ENCODE results near the gene CCDC112.

The CCDC112 gene

GRCh38 chr5:115304496-115304895 lies 8.0 kb upstream of the CCDC112 start:
- TF ChIP-seq CTCF (IDR thresholded peaks at IDR 0.05; ENCODE audit: low read depth, low read length), result no peak
- no peak overlapping the region for H3K4me3 ChIP-seq (ENCODE audit: low read depth, low read length)

GRCh38 chr5:115298811-115299210 lies 2.4 kb upstream of the CCDC112 start:
- no peak for TF ChIP-seq CTCF (IDR thresholded peaks at IDR 0.05; ENCODE audit: low read depth, low read length)
- H3K4me3 ChIP-seq (ENCODE audit: low read depth, low read length), result no peak overlapping the region

GRCh38 chr5:115297031-115297430 lies 577 bp upstream of the CCDC112 start:
- no peak overlapping the region for H3K4me3 ChIP-seq (ENCODE audit: low read depth, low read length)
- TF ChIP-seq CTCF (IDR thresholded peaks at IDR 0.05; ENCODE audit: low read depth, low read length), result no peak

- TF ChIP-seq CTCF (IDR thresholded peaks at IDR 0.05; ENCODE audit: low read depth, low read length), result no peak
- peak overlapping the region; percentile 82 for H3K4me3 ChIP-seq (ENCODE audit: low read depth, low read length)
Observed at GRCh38 chr5:115295777-115296123, 704 bp downstream of the CCDC112 start.

GRCh38 chr5:115291397-115291796 lies 5.1 kb downstream of the CCDC112 start:
- TF ChIP-seq CTCF (IDR thresholded peaks at IDR 0.05; ENCODE audit: low read depth, low read length), result no peak
- no peak overlapping the region for H3K4me3 ChIP-seq (ENCODE audit: low read depth, low read length)

- TF ChIP-seq CTCF (IDR thresholded peaks at IDR 0.05; ENCODE audit: low read depth, low read length), result no peak
- no peak overlapping the region for H3K4me3 ChIP-seq (ENCODE audit: low read depth, low read length)
Observed at GRCh38 chr5:115289104-115289503, 7.3 kb downstream of the CCDC112 start.

- TF ChIP-seq CTCF (IDR thresholded peaks at IDR 0.05; ENCODE audit: low read depth, low read length), result no peak
- H3K4me3 ChIP-seq (ENCODE audit: low read depth, low read length), result no peak overlapping the region
Observed at GRCh38 chr5:115284021-115284420, 12.4 kb downstream of the CCDC112 start.

Measured in WI38 (cell line).